HG02938 (cell line): ENCODE measurements around the gene CLK3.
"Not testable (repeated sequence)": the region's sequence is repeated elsewhere in the genome, so short reads cannot be mapped to it uniquely, and the experiment has no call there.

Experiments used
- ATAC-seq: cut with Tn5 transposase; IDR thresholded peaks from one replicate; pipeline ENCODE4 v1.9.1; 2021; ENCODE audit warnings: mild to moderate bottlenecking, moderate library complexity; ENCODE audit not compliant: unreplicated experiment

CLK3 gene

GRCh38 chr15:74620636-74621545 lies 5.3 kb downstream of the CLK3 start:
- ATAC-seq = no peak

GRCh38 chr15:74621546-74621920 lies 5.9 kb downstream of the CLK3 start:
- no peak for ATAC-seq

- ATAC-seq = no peak
Observed at GRCh38 chr15:74621936-74622335, 6.3 kb downstream of the CLK3 start.

- ATAC-seq = no peak
Observed at GRCh38 chr15:74622758-74623157, 7.1 kb downstream of the CLK3 start.

- ATAC-seq = no peak
Observed at GRCh38 chr15:74624020-74624602, 8.5 kb downstream of the CLK3 start.

GRCh38 chr15:74625693-74626092 lies 10.1 kb downstream of the CLK3 start:
- no peak for ATAC-seq

- no peak for ATAC-seq
Observed at GRCh38 chr15:74626336-74626735, 10.7 kb downstream of the CLK3 start.

GRCh38 chr15:74626752-74627692 lies 11.4 kb downstream of the CLK3 start:
- ATAC-seq = no peak

- no peak for ATAC-seq
Observed at GRCh38 chr15:74627766-74628165, 12.1 kb downstream of the CLK3 start.

GRCh38 chr15:74628199-74628598 lies 12.6 kb downstream of the CLK3 start:
- ATAC-seq = no peak

GRCh38 chr15:74628949-74629348 lies 13.3 kb downstream of the CLK3 start:
- no peak for ATAC-seq

- ATAC-seq = not testable (repeated sequence)
Observed at GRCh38 chr15:74629696-74630095, 14.1 kb downstream of the CLK3 start.

- no peak for ATAC-seq
Observed at GRCh38 chr15:74630284-74631086, 14.8 kb downstream of the CLK3 start.

- ATAC-seq = no peak
Observed at GRCh38 chr15:74631087-74631385, 15.4 kb downstream of the CLK3 start.

- no peak for ATAC-seq
Observed at GRCh38 chr15:74631408-74631807, 15.8 kb downstream of the CLK3 start.

GRCh38 chr15:74631935-74632560 lies 16.4 kb downstream of the CLK3 start:
- no peak for ATAC-seq

- ATAC-seq = no peak
Observed at GRCh38 chr15:74632601-74633000, 17.0 kb downstream of the CLK3 start.

GRCh38 chr15:74633781-74634180 lies 18.1 kb downstream of the CLK3 start:
- no peak for ATAC-seq

- no peak for ATAC-seq
Observed at GRCh38 chr15:74635228-74635627, 19.6 kb downstream of the CLK3 start.

GRCh38 chr15:74636984-74637383 lies 21.3 kb downstream of the CLK3 start:
- ATAC-seq = no peak
